NCI-H1694 treated with DMSO at 0.1 percent for 48 hours (cell line): ENCODE measurements around the gene PDE6A.

Experiments used
- DNase-seq: peaks from one replicate; lab custom pipeline; 2025; lab: John Stamatoyannopoulos, UW

The PDE6A gene

DNA sequence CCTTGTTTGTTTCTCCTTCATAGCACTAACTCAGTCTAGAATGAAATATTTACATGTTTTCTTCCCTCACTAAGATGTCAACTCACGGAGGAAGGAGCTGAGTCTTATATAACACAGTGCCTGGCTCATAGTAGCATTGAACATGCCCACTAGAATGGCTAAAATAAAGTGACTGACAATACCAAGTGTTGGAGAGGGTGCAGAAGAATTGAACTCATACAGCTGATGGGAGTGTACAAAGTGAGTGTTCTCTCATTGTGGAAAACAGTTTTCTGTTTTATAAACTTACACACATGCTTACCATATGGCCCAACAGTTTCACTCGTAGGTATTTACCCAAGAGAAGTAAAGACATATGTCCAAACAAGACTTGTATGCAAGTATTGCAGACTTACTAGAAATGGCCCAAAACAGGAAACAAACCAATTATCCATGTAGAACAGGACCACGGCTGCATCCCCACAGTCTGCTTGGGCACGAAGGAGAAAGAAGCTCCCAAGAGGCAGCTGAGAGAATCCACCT lies 127.0 kb downstream of the PDE6A start:
- no peak for DNase-seq

DNA sequence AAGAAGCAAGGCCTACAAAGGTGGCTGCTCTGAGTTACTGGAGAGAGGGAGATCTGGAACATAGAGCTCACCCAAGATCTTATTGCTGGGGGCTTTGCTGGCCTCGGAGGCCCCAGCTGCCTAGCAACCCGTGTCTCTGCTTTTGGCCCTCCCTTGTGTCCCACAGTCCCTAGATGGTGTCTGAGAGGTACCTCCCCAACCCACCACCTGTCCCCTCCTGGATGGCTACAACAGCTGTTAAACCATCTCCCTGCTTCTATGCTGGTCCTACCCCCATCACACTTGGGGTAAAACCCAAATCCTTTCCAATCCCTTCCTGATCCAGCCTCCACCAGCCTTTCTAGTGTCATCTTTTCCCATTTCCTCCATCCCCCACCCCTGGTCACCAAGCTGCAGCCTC lies 127.9 kb downstream of the PDE6A start:
- no peak for DNase-seq

DNA sequence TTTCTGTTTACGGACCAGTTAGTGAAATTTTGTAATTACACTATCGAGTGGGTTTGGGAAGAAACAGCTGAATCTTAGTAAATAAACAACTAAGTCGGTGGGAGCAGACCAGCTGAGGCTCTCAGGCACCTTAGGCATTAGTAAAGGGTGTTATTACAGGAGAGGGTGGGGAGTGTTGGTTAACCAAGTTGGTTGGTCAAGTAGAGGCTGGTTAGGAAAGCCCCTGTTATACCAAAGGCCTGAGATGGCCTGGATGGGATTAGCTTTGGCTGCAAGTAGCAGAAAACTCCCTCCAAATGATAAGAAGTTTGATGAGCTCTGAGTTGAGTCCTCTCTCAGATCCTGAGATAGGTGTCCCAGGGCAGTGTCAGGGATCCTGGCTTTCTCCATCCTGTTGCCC lies 133.1 kb downstream of the PDE6A start:
- no peak for DNase-seq

DNA sequence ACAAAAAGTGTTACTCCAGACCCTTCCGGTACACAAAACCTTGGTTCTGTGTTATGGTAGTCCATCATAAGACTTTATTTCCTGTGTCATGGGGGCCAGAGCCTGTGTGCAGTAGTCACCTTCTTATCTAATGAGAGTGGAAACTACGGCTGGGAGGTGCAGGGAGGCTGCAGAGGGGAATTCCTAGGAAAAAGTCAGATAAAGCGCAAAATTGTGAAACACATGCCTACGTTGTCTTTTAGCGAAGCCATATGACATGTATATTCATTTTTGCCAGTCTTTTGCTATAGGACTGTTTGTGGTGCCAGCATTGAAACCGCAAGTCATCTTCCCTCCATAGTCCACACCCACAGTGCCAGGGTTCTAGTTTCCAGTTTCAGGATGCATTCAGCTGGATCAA lies 133.7 kb downstream of the PDE6A start:
- no peak for DNase-seq

DNA sequence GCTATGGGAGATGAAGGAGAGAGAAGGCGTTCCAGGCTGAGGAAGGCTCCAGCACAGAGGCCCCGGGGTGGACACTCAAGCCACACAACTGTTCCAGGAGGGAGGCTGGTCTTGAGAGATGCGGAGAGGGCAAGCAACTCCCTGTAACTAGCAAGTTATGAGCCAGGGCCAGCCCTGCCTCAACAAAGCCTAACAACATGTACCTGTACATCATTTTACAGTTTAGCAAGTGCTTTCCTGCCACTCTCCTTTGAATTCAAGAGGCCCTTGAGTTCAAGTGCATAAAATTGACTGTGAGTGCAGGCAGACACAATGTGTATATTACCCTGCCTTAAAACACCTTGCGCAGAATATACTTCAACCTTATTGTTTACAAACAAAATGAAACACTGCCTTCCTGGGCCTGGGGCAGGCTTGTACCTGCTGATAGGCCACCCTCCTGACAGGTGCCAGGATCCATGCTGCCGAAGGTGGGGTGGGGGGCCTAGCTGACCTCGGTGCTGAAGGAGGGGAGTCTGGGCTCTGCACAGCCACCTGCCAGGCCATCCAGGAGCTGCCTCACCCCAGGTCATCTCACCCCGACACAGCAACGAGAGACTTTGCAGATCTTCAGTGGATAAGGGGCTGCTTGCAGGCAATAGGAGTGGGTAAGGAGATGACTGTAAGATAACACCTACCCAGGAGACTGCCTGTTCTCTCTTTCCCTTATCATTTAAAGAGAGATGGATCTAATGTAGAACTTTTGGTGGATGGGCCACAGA lies 134.5 kb downstream of the PDE6A start:
- DNase-seq = no peak

DNA sequence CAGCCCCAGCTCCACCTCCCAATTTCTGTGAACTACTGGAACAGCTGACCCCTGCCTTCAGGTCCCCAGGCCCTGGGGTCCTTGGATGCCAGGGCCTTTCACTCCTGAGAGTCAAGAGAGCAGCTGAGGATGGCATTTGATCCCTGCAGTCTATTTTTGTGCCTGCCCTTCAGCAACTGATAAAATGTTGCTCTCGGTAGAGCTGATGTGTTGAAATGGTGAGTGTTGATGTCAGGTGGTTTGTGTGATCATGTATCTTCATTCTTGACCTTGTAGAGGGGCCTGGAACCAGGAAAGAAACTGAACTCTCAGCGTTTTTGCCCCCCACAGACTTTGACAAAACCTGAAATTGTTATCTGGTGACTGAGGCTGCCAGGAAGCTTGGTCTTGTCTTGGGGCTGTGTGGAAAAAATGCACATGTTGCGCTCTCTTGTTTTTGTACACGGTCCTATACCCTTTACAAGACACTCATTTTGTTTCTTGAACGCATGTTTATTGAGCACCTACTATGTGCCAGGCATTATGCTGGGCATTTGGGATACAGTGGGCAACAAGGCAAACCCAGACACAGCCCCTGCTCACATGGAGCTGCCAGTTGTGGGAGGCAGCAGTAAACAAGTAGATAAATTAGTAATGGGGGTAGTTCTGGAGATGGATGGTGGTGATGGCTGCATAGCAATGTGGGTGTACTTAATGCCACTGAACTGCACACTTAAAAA lies 136.2 kb downstream of the PDE6A start:
- DNase-seq = no peak
